Measurements from ENCODE around the gene FSIP1.

Gene FSIP1

GRCh38 chr15:39593656-39594445 is 188.8 kb downstream of the FSIP1 start:
- in situ Hi-C loops (cut with MboI; ENCODE audit: low sequenced_read_pairs, unreplicated experiment), result loop anchor here (25.0 kb wide), 1 partner anchor 882 kb away; no protein-coding TSS in a partner anchor
- peak; percentile 38 for DNase-seq (ENCODE audit: low spot score)
- peak; percentile 51 for TF ChIP-seq CTCF (IDR thresholded peaks at IDR 0.05; ENCODE audit: borderline replicate concordance, control extremely low read depth, extremely low read depth, insufficient read depth, missing control alignments)

GRCh38 chr15:39593071-39593655 is 189.5 kb downstream of the FSIP1 start:
- in situ Hi-C loops (cut with MboI; ENCODE audit: low sequenced_read_pairs, unreplicated experiment), result loop anchor here (25.0 kb wide), 1 partner anchor 881 kb away; no protein-coding TSS in a partner anchor
- no peak for TF ChIP-seq CTCF (IDR thresholded peaks at IDR 0.05; ENCODE audit: borderline replicate concordance, control extremely low read depth, extremely low read depth, insufficient read depth, missing control alignments)
- no peak for DNase-seq (ENCODE audit: low spot score)

GRCh38 chr15:39592500-39592899 is 190.1 kb downstream of the FSIP1 start:
- DNase-seq (ENCODE audit: low spot score), result no peak
- in situ Hi-C loops (cut with MboI; ENCODE audit: low sequenced_read_pairs, unreplicated experiment), result loop anchor here (25.0 kb wide), 1 partner anchor 880 kb away; no protein-coding TSS in a partner anchor
- no peak for TF ChIP-seq CTCF (IDR thresholded peaks at IDR 0.05; ENCODE audit: borderline replicate concordance, control extremely low read depth, extremely low read depth, insufficient read depth, missing control alignments)

- in situ Hi-C loops (cut with MboI; ENCODE audit: low sequenced_read_pairs, unreplicated experiment), result loop anchor here (25.0 kb wide), 1 partner anchor 880 kb away; no protein-coding TSS in a partner anchor
- no peak for TF ChIP-seq CTCF (IDR thresholded peaks at IDR 0.05; ENCODE audit: borderline replicate concordance, control extremely low read depth, extremely low read depth, insufficient read depth, missing control alignments)
- DNase-seq (ENCODE audit: low spot score), result no peak
Measured at GRCh38 chr15:39591896-39592315, 190.7 kb downstream of the FSIP1 start.

GRCh38 chr15:39591141-39591895 is 191.3 kb downstream of the FSIP1 start:
- in situ Hi-C loops (cut with MboI; ENCODE audit: low sequenced_read_pairs, unreplicated experiment), result loop anchor here (25.0 kb wide), 1 partner anchor 879 kb away; no protein-coding TSS in a partner anchor
- DNase-seq (ENCODE audit: low spot score), result no peak
- TF ChIP-seq CTCF (IDR thresholded peaks at IDR 0.05; ENCODE audit: borderline replicate concordance, control extremely low read depth, extremely low read depth, insufficient read depth, missing control alignments), result no peak
